ENCODE results near the gene TAS1R2.

GRCh38 chr1:18871401-18872070 lies 12.1 kb upstream of the TAS1R2 start:
- TF ChIP-seq, protein P1, sequence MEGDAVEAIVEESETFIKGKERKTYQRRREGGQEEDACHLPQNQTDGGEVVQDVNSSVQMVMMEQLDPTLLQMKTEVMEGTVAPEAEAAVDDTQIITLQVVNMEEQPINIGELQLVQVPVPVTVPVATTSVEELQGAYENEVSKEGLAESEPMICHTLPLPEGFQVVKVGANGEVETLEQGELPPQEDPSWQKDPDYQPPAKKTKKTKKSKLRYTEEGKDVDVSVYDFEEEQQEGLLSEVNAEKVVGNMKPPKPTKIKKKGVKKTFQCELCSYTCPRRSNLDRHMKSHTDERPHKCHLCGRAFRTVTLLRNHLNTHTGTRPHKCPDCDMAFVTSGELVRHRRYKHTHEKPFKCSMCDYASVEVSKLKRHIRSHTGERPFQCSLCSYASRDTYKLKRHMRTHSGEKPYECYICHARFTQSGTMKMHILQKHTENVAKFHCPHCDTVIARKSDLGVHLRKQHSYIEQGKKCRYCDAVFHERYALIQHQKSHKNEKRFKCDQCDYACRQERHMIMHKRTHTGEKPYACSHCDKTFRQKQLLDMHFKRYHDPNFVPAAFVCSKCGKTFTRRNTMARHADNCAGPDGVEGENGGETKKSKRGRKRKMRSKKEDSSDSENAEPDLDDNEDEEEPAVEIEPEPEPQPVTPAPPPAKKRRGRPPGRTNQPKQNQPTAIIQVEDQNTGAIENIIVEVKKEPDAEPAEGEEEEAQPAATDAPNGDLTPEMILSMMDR (IDR thresholded peaks at IDR 0.05): no peak
- no peak for TF ChIP-seq EZH2 (IDR thresholded peaks at IDR 0.05)
- no peak for TF ChIP-seq EZH2phosphoT487 (IDR thresholded peaks at IDR 0.05)

All from neural progenitor cell (in vitro differentiated cells).